22Rv1 (cell line): ENCODE results near the gene ADGRA3.

Experiments
- ZFX ChIP-seq: fragments of 450-650 bp; IDR thresholded peaks from 2 replicates; pipeline ENCODE4 v1.6.1; 2017; ENCODE audit warnings: antibody characterized with exemption, borderline replicate concordance
- TF ChIP-seq, protein P1 (sequence below): fragments of 450-650 bp; IDR thresholded peaks from 2 replicates; pipeline ENCODE4 v1.5.1; 2017; ENCODE audit warnings: mild to moderate bottlenecking

DNA sequence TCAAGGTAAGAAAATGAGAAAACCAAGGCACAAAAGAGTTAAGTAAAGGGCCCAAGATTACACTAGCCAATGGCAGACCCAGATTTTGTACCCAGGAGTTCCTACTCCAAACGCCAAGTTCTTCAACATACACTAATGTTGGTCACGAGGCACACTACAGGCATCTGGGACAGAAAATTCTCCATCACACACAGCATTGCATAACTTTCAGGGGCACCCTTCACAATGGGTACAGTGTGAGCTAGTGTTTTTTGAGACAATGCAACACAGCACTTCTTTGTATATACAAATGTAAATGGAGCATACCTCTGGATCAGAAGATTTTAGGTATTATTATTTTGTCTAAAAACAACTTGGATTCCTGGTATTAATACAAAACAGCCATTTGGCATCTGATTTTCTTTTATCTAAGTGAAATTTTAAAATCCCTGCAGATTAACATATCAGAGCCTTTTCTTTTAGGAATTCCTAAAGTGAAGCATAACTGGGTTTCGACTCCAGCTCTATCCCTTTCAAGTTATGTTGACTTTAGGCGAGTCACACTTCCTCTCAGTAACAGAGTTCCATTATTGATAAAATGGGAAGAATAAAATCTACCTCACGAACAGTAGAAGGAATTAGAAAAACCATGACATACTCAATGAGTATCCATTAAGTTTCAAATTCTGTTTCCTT, 41.1 kb downstream of the ADGRA3 start:
- TF ChIP-seq, protein P1, sequence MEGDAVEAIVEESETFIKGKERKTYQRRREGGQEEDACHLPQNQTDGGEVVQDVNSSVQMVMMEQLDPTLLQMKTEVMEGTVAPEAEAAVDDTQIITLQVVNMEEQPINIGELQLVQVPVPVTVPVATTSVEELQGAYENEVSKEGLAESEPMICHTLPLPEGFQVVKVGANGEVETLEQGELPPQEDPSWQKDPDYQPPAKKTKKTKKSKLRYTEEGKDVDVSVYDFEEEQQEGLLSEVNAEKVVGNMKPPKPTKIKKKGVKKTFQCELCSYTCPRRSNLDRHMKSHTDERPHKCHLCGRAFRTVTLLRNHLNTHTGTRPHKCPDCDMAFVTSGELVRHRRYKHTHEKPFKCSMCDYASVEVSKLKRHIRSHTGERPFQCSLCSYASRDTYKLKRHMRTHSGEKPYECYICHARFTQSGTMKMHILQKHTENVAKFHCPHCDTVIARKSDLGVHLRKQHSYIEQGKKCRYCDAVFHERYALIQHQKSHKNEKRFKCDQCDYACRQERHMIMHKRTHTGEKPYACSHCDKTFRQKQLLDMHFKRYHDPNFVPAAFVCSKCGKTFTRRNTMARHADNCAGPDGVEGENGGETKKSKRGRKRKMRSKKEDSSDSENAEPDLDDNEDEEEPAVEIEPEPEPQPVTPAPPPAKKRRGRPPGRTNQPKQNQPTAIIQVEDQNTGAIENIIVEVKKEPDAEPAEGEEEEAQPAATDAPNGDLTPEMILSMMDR, result no peak
- no peak for TF ChIP-seq ZFX
